Pancreas (tissue), 10 donors: Measurements from ENCODE around the gene TAS1R1. TPM values are rescaled to one million over a fixed set of nuclear protein-coding genes. Genes with fewer than 3 reads are reported as not detected.

ENCODE experiments used
- ATAC-seq, 4 donors: fragments of 200-7000 bp; cut with Tn5 transposase; one replicate each; pipeline versions ENCODE4 v1.8.0 to v1.9.1; 2020; ENCODE audit warnings: mild to moderate bottlenecking in 4 of 4, moderate library complexity in 4 of 4
- DNase-seq, 6 donors: peaks; one replicate each; pipeline ENCODE4 v3.0.0-alpha.2; 2020
- FAIRE-seq: peaks from 2 replicates; lab custom pipeline; 2012; peaks lifted over from hg19 to GRCh38; lab: Jason Lieb, UNC
- H3K27ac ChIP-seq, 4 donors: fragments of 200-600 bp; sonication (generic); 1 replicate in 3 of 4; 2 replicates in 1 of 4; pipeline versions ENCODE4 v1.5.0 to v1.8.0; 2020
- H3K27me3 ChIP-seq, 4 donors: fragments of 200-600 bp; one replicate each; pipeline ENCODE4 v1.8.0; 2021
- H3K36me3 ChIP-seq, 3 donors: fragments of 200-600 bp; sonication (generic) in 1 of 3; one replicate each; pipeline versions ENCODE4 v1.5.0 to v1.8.0; 2020 to 2021
- H3K4me1 ChIP-seq, 3 donors: fragments of 200-600 bp; one replicate each; pipeline ENCODE4 v1.8.0; 2021
- H3K4me3 ChIP-seq, 4 donors: fragments of 200-600 bp; sonication (generic) in 2 of 4; one replicate each; pipeline versions ENCODE4 v1.5.0 to v1.8.0; 2020 to 2021
- H3K9me3 ChIP-seq, 4 donors: fragments of 200-600 bp; one replicate each; pipeline ENCODE4 v1.8.0; 2021
- WGBS, 2 donors: extraction: QIAGEN DNeasy Blood & Tissue Kit; methylation state at CpG; one replicate each; pipeline ENCODE4 v1.1.7; 2013; 5-methylcytosine and 5-hydroxymethylcytosine counted together
- intact Hi-C, 3 donors: fragments of 100-400 bp; cut with DNase I; formaldehyde crosslinking; loops; one replicate each; pipeline versions ENCODE4 v1.11.1 to v1.14.2; 2022
- polyA plus RNA-seq, 2 donors: library from polyadenylated mRNA; stranded (reverse); fragments of 200-250 nt; gene quantifications; one replicate each; pipeline ENCODE4 v1.2.3, GENCODE V29; 2013
- total RNA-seq, 6 donors: library from RNA; stranded (reverse); fragmentation: NEBNext Ultra II Directional in 4 of 6; extraction: Animal tissue kit (Norgen Biotek cat#: 25700) in 4 of 6; gene quantifications; one replicate each; pipeline versions ENCODE4 v1.2.1 to v1.2.4, GENCODE V29; 2021 to 2023
- TF ChIP-seq, protein P1 (sequence below), 4 donors: fragments of 200-600 bp; sonication (generic) in 3 of 4; IDR thresholded peaks; one replicate each; pipeline versions ENCODE4 v1.5.0 to v1.8.0; 2021; ENCODE audit warnings: antibody characterized with exemption in 4 of 4
- donor health status: healthy with polysubstance abuse.
- donor health status: DM: no; HTN: no; CAD: no; lungs with moderate emphysema.
- donor health status: DM: no; HTN: no; CAD: no.
- donor health status: control.
- donor health status: control.
- donor health status: Bipolar disorder and iron deficiency.
- donor health status: DM: yes; HTN: yes; CAD: no.
- donor health status: DM: no; HTN: no; CAD: no.
- donor health status: DM: no; HTN: no; CAD: no.
- donor health status: DM: yes; HTN: yes; CAD: no.

The TAS1R1 gene
- total and polyA plus RNA-seq, 8 donors: not detected

DNA sequence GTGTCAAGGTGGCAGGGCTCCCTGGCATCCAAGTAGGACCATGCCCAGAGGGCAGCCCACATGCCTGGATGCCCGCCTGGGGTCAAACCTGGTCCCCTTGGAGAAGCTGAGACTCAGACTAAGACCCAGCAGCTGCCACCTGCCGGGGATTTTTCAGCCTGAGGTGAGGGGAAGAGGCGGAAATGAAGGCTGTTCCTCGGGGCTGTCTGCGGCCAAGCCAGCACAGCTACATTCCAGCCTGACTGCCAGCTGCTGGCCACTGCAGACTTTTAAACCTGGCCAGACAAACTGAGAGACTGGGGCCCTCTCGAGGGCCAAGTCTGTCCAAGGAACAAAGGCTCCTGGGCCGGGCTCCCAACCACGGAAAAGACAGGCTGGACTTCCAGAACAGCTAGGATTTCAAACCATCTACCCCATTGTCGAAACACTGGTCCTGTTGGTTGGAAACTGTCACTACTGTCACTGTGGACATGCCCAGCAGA, 41.7 kb upstream of the TAS1R1 start:
- TF ChIP-seq, protein P1, sequence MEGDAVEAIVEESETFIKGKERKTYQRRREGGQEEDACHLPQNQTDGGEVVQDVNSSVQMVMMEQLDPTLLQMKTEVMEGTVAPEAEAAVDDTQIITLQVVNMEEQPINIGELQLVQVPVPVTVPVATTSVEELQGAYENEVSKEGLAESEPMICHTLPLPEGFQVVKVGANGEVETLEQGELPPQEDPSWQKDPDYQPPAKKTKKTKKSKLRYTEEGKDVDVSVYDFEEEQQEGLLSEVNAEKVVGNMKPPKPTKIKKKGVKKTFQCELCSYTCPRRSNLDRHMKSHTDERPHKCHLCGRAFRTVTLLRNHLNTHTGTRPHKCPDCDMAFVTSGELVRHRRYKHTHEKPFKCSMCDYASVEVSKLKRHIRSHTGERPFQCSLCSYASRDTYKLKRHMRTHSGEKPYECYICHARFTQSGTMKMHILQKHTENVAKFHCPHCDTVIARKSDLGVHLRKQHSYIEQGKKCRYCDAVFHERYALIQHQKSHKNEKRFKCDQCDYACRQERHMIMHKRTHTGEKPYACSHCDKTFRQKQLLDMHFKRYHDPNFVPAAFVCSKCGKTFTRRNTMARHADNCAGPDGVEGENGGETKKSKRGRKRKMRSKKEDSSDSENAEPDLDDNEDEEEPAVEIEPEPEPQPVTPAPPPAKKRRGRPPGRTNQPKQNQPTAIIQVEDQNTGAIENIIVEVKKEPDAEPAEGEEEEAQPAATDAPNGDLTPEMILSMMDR (IDR thresholded peaks at IDR 0.05): no peak
- no peak overlapping the region for H3K27ac ChIP-seq
- no peak overlapping the region for H3K4me3 ChIP-seq
- H3K4me1 ChIP-seq: no peaks in the 10 kb centered on the region
- H3K9me3 ChIP-seq: no peaks in the 10 kb centered on the region
- no peaks in the 10 kb centered on the region for H3K36me3 ChIP-seq
- ATAC-seq: peak in 1 of 4 donors; percentile 15
- DNase-seq: peak in 1 of 6 donors; percentile 29
- WGBS, 2 donors: 69 to 80% methylated on average over 9 of the region's 9 CpGs
- no peak for FAIRE-seq
- no peaks in the 10 kb centered on the region for H3K27me3 ChIP-seq
- intact Hi-C loops: no loop called here

- Histone ChIP-seq H3K9me3 (no peaks in the 10 kb centered on the region), H3K36me3 (no peaks in the 10 kb centered on the region), H3K27ac (no peak overlapping the region), H3K4me1 (no peaks in the 10 kb centered on the region), H3K27me3 (no peaks in the 10 kb centered on the region), H3K4me3 (no peak overlapping the region)
- TF ChIP-seq, protein P1 (IDR thresholded peaks at IDR 0.05): no peak
- peak in 1 of 6 donors; percentile 7 for DNase-seq
- no peak for ATAC-seq
- intact Hi-C loops: no loop called here
- WGBS, 2 donors: 91 to 98% methylated on average over 4 of the region's 4 CpGs
- FAIRE-seq: no peak
Measured at GRCh38 chr1:6515771-6516170, 39.3 kb upstream of the TAS1R1 start.

DNA sequence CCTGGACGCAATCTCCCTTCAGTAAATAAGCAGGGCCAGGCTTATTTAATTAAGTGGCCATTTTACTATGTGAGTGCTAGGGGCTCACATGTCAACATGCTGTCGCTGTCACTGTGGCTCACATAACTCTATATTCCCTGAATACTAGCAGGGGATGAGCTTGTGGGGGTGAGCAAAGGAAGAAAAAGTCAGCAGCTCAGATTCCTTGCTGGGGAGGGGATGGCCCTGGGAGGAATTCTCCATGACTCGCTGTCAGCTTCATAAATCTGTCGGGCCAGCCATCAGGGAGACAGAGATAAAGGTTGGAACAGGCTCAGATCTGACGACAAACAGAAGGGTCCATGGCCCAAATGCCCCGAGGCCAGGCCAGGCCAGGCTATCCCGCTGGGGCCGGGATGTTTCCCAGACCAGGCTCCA, 37.7 kb upstream of the TAS1R1 start:
- WGBS, 2 donors: 45 to 50% methylated on average over 8 of the region's 8 CpGs
- TF ChIP-seq, protein P1 (IDR thresholded peaks at IDR 0.05): no peak

DNA sequence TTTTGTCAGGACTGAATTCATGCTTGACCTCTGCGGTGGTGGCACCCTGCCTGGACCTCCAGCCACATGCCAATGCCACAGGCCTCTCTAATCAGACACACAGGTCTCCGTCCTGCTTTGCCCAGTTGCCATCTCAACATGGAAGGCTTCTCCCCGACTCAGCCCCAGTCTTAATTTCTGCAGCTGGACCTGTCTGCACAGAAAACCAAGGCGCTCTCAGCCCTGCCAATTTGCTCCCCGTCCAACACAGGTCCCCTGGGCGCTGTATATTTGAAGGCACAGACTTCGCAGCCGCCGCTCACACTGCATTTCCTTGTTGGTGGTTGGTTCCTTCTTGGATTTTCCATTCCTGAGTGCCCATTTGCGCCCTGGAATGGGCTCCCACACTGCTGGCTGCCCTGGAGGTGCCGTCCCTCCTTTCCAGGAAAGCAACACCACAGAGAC, 35.6 kb upstream of the TAS1R1 start:
- ATAC-seq (peak in 1 of 4 donors; percentile 9), DNase-seq (peak in 1 of 6 donors; percentile 16), FAIRE-seq (no peak)
- H3K9me3 ChIP-seq: no peaks in the 10 kb centered on the region
- intact Hi-C loops: no loop called here
- H3K27ac ChIP-seq: no peak overlapping the region
- TF ChIP-seq, protein P1 (IDR thresholded peaks at IDR 0.05): no peak
- no peaks in the 10 kb centered on the region for H3K36me3 ChIP-seq
- no peak overlapping the region for H3K4me3 ChIP-seq
- H3K4me1 ChIP-seq: no peaks in the 10 kb centered on the region
- WGBS, 2 donors: 72 to 73% methylated on average over 11 of the region's 11 CpGs
- no peaks in the 10 kb centered on the region for H3K27me3 ChIP-seq

More for the DNA sequence above, 37.7 kb upstream of the TAS1R1 start:
- FAIRE-seq (no peak), DNase-seq (peak in 1 of 6 donors; percentile 24), ATAC-seq (no peak)
- Histone ChIP-seq H3K4me3 (no peak overlapping the region), H3K27me3 (no peaks in the 10 kb centered on the region), H3K9me3 (no peaks in the 10 kb centered on the region), H3K4me1 (no peaks in the 10 kb centered on the region), H3K36me3 (no peaks in the 10 kb centered on the region), H3K27ac (no peak overlapping the region)
- intact Hi-C loops: no loop called here

GRCh38 chr1:6519935-6520671, 35.0 kb upstream of the TAS1R1 start:
- H3K4me3 ChIP-seq: no peak overlapping the region

More at GRCh38 chr1:6519935-6520671, 35.0 kb upstream of the TAS1R1 start:
- H3K27ac ChIP-seq: no peak overlapping the region
- H3K36me3 ChIP-seq: peaks cover 0 to 1% (median 0%) of the 10 kb centered on the region in 3 donors
- intact Hi-C loops: no loop called here
- H3K9me3 ChIP-seq: no peaks in the 10 kb centered on the region
- DNase-seq: peak in 1 of 6 donors; percentile 48
- peak in 3 of 4 donors; percentile 65 to 92 (median 83) for ATAC-seq
- no peak for FAIRE-seq
- no peaks in the 10 kb centered on the region for H3K4me1 ChIP-seq
- H3K27me3 ChIP-seq: no peaks in the 10 kb centered on the region
- TF ChIP-seq, protein P1 (IDR thresholded peaks at IDR 0.05): no peak
- 30 to 38% methylated on average over 13 of the region's 13 CpGs for whole genome bisulfite sequencing, 2 donors
